WERI-Rb-1 (cell line): Measurements from ENCODE around the gene NAA38.
A peak's percentile ranks its signal among the peaks of the same experiment; 100 is the strongest.

Source experiments
- DNase-seq: peaks from one replicate; pipeline ENCODE4 v3.0.0-alpha.2; 2020
- H3K27ac ChIP-seq: fragments of 250-450 bp; sonication (Bioruptor Pico); 2 replicates; pipeline ENCODE4 v1.5.1; 2020; ENCODE audit warnings: mild to moderate bottlenecking, moderate library complexity
- H3K27me3 ChIP-seq: fragments of 250-450 bp; sonication (Bioruptor Pico); 2 replicates; pipeline ENCODE4 v1.5.1; 2021; ENCODE audit warnings: mild to moderate bottlenecking, low read depth, moderate library complexity; ENCODE audit not compliant: insufficient read depth, severe bottlenecking
- H3K36me3 ChIP-seq: fragments of 250-450 bp; sonication (Bioruptor Pico); 2 replicates; pipeline ENCODE4 v1.5.1; 2020; ENCODE audit warnings: mild to moderate bottlenecking, moderate library complexity
- H3K4me3 ChIP-seq: 2 replicates; pipeline ENCODE4 v1.5.1; 2011; ENCODE audit warnings: low read depth, mild to moderate bottlenecking, control low read depth, low read length
- H3K9me3 ChIP-seq: fragments of 250-450 bp; sonication (Bioruptor Pico); 2 replicates; pipeline ENCODE4 v1.5.1; 2021; ENCODE audit warnings: mild to moderate bottlenecking, moderate library complexity; ENCODE audit not compliant: severe bottlenecking
- TF ChIP-seq, protein P1 (sequence below): IDR thresholded peaks from 2 replicates; pipeline ENCODE4 v1.5.1; 2011; ENCODE audit warnings: low read depth, mild to moderate bottlenecking, control low read depth, inconsistent platforms, low read length

The NAA38 gene

GRCh38 chr17:7887038-7887481 lies 29.7 kb upstream of the NAA38 start:
- DNase-seq = no peak
- peak overlapping the region; percentile 90 for H3K27ac ChIP-seq
- H3K4me3 ChIP-seq = peak overlapping the region; percentile 77
- H3K9me3 ChIP-seq = no peaks in the 10 kb centered on the region
- H3K36me3 ChIP-seq = peaks cover 26% of the 10 kb centered on the region
- TF ChIP-seq, protein P1, sequence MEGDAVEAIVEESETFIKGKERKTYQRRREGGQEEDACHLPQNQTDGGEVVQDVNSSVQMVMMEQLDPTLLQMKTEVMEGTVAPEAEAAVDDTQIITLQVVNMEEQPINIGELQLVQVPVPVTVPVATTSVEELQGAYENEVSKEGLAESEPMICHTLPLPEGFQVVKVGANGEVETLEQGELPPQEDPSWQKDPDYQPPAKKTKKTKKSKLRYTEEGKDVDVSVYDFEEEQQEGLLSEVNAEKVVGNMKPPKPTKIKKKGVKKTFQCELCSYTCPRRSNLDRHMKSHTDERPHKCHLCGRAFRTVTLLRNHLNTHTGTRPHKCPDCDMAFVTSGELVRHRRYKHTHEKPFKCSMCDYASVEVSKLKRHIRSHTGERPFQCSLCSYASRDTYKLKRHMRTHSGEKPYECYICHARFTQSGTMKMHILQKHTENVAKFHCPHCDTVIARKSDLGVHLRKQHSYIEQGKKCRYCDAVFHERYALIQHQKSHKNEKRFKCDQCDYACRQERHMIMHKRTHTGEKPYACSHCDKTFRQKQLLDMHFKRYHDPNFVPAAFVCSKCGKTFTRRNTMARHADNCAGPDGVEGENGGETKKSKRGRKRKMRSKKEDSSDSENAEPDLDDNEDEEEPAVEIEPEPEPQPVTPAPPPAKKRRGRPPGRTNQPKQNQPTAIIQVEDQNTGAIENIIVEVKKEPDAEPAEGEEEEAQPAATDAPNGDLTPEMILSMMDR = no peak
- no peaks in the 10 kb centered on the region for H3K27me3 ChIP-seq

- TF ChIP-seq, protein P1 = peak; percentile 8; the same call in 1 of the 2 replicates
- H3K36me3 ChIP-seq = peaks cover 22% of the 10 kb centered on the region
- H3K27ac ChIP-seq = peak overlapping the region; percentile 90
- no peaks in the 10 kb centered on the region for H3K27me3 ChIP-seq
- DNase-seq = peak; percentile 34
- peak overlapping the region; percentile 77 for H3K4me3 ChIP-seq
- no peaks in the 10 kb centered on the region for H3K9me3 ChIP-seq
Observed at GRCh38 chr17:7886227-7887037, 29.1 kb upstream of the NAA38 start.

DNA sequence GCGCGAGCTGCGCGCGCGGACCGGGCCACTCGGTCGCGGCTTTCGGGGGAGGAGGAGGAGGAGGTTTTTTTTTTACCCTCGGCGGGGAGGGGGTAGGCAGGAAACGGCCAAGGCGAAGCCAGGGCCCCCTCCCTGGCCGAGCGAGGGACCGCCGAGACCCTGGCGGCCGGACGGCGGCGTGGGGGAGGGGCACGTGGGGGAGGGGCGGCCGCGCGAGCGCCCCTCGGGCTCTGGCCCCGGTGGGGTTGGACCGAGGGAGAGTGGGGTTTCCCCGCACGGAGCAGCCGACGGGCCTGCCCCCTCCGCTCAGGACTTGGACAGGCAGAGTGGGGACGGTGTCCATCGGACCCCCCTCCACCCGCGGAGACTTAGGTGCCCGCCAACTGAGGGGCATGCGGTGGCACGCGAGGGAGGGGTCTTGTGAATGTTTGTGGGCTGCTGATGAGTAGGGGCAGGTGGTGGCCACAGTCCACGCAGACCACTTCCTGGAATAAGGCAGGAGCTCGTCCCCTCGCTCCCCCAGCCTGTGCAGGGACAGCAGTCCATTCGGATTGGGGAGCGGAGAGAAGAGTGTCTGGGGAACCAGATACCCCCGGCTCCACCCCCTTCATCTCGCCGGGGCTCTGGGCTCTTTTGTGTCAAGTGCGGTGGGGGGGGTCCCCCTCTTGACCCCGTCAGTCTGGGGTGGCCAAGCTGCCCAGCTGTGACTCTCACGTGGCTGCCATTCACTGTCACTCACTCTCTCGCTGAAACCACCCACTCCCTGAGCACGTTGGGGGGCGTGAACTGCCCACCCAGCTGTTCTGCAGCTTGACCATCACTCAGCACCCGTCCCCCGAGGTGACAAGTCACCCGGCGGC lies 28.2 kb upstream of the NAA38 start:
- H3K36me3 ChIP-seq = peaks cover 19% of the 10 kb centered on the region
- TF ChIP-seq, protein P1 = peak; percentile 4; the same call in 1 of the 2 replicates
- no peaks in the 10 kb centered on the region for H3K27me3 ChIP-seq
- H3K9me3 ChIP-seq = no peaks in the 10 kb centered on the region
- peak; percentile 63 for DNase-seq
- peak overlapping the region; percentile 90 for H3K27ac ChIP-seq
- H3K4me3 ChIP-seq = peak overlapping the region; percentile 77

DNA sequence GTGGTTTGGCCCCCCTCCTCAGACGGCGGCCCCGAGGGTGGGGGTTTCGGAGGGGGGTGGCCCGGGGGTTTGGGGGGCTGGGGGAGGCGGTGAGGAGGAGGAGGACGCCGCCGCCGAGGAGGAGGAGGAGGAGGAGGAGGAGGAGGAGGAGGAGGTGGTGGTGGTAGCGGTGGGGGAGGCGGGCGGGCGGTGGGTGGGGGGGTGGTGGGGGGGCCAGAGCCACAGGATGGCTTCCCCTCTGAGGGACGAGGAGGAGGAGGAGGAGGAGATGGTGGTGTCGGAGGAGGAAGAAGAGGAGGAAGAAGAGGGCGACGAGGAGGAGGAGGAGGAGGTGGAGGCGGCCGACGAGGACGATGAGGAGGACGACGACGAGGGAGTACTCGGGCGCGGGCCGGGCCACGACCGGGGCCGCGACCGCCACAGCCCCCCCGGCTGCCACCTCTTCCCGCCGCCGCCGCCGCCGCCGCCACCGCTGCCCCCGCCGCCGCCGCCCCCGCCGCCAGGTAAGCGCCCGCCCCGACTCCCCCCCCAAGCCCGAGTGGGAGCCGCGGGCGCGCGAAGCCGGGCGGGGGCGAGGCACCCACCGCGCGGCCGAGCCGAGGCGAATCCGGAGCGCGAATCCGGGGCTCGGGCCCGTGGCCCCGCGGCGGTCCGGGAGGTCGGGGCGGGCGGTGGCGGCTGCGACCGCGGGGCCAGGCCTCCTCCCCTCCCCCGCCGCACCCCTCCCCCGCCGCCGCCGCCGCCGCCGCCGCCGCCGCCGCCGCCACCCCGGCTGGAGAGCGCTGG lies 27.4 kb upstream of the NAA38 start:
- H3K9me3 ChIP-seq = no peaks in the 10 kb centered on the region
- TF ChIP-seq, protein P1 = no peak
- H3K4me3 ChIP-seq = peak overlapping the region; percentile 77
- H3K27me3 ChIP-seq = no peaks in the 10 kb centered on the region
- H3K27ac ChIP-seq = peak overlapping the region; percentile 90
- peaks cover 22% of the 10 kb centered on the region for H3K36me3 ChIP-seq
- DNase-seq = no peak

DNA sequence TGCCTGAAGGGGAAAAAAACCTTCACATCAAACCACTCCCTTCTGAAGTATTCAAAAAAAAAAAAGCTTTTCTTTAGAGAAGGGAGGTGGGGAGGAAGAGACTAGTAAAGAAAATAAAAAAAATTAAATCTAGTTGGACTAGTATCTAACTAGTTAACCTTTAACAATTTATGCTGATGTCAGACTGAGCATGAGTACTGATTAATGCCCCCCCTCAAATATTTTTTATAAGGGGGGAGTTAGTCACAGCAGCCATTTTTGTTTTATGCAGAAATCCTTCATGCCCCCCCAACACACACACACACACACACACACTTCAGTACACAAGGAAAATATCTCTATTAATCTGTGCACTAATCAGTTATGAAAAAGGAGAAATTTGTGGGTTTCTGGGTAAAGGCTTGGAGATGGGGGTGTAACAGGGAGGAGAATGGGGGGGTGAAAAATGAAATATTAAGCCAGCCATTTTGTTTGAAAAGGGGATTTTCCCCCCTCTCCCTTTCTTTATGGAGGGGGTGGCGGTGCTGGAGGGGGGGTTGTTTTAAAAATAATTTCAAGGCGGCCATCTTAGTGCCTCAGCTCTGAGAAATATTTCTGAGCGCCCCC lies 26.5 kb upstream of the NAA38 start:
- Histone ChIP-seq H3K4me3 (peak overlapping the region; percentile 30), H3K9me3 (no peaks in the 10 kb centered on the region), H3K27me3 (no peaks in the 10 kb centered on the region), H3K27ac (peak overlapping the region; percentile 15; the same call in 1 of the 2 replicates), H3K36me3 (peaks cover 23% of the 10 kb centered on the region)
- TF ChIP-seq, protein P1 = no peak
- DNase-seq = no peak
